CD4-positive, CD25-positive, alpha-beta regulatory T cell (primary cell): ENCODE results near the gene SEPTIN3. TPM values are rescaled to one million over a fixed set of nuclear protein-coding genes. Genes with fewer than 3 reads are reported as not detected.
A peak's percentile ranks its signal among the peaks of the same experiment; 100 is the strongest.

Source experiments
- ATAC-seq, 2 donors: fragments of 150-1000 bp; cut with Tn5 transposase; one replicate each; pipeline ENCODE4 v1.10.0; 2021; ENCODE audit warnings: low read depth in 2 of 2, moderate number of reproducible peaks in 2 of 2, moderate library complexity in 1 of 2
- DNase-seq, 3 donors: peaks; one replicate each; pipeline versions ENCODE4 v3.0.0 to v3.0.0-alpha.2; 2012 to 2022; ENCODE audit warnings: mixed read lengths in 1 of 3
- H3K27ac ChIP-seq: one replicate; pipeline ENCODE4 v1.7.0; 2013; ENCODE audit warnings: mild to moderate bottlenecking, low read length; ENCODE audit not compliant: insufficient read depth, poor library complexity, severe bottlenecking
- H3K27me3 ChIP-seq: one replicate; pipeline ENCODE4 v1.7.0; 2013; ENCODE audit warnings: low read length; ENCODE audit not compliant: control insufficient read depth, insufficient read depth
- H3K36me3 ChIP-seq: one replicate; pipeline ENCODE4 v1.7.0; 2013; ENCODE audit warnings: mild to moderate bottlenecking, low read length, moderate library complexity; ENCODE audit not compliant: control insufficient read depth, insufficient read depth
- H3K4me1 ChIP-seq: 2 replicates; pipeline ENCODE4 v1.7.0; 2013; ENCODE audit warnings: mild to moderate bottlenecking, low read length; ENCODE audit not compliant: insufficient read depth, control insufficient read depth, poor library complexity, severe bottlenecking
- H3K4me3 ChIP-seq: one replicate; pipeline ENCODE4 v1.7.0; 2013; ENCODE audit warnings: low read depth, mild to moderate bottlenecking, low read length, moderate library complexity
- H3K9me3 ChIP-seq, 2 experiments: 1 replicate in 1 of 2; 2 replicates in 1 of 2; pipeline ENCODE4 v1.7.0; 2013; ENCODE audit warnings: low read length in 2 of 2, mild to moderate bottlenecking in 1 of 2, moderate library complexity in 1 of 2; ENCODE audit not compliant: control insufficient read depth in 2 of 2
- H3K27ac Mint-ChIP-seq, 3 donors: one replicate each; pipeline ENCODE4 v1.8.0; 2020 to 2022; ENCODE audit warnings: mild to moderate bottlenecking in 3 of 3, mixed read lengths in 3 of 3, moderate library complexity in 2 of 3
- H3K27me3 Mint-ChIP-seq: one replicate; pipeline ENCODE4 v1.8.0; 2022; ENCODE audit warnings: mild to moderate bottlenecking, mixed read lengths
- H3K36me3 Mint-ChIP-seq: one replicate; pipeline ENCODE4 v1.8.0; 2020; ENCODE audit warnings: mixed read lengths
- H3K4me1 Mint-ChIP-seq, 4 donors: one replicate each; pipeline ENCODE4 v1.8.0; 2020 to 2022; ENCODE audit warnings: mixed read lengths in 4 of 4, mild to moderate bottlenecking in 1 of 4
- H3K4me3 Mint-ChIP-seq, 4 donors: one replicate each; pipeline ENCODE4 v1.8.0; 2020 to 2022; ENCODE audit warnings: mild to moderate bottlenecking in 4 of 4, mixed read lengths in 4 of 4, moderate library complexity in 3 of 4
- H3K9me3 Mint-ChIP-seq, 7 donors: one replicate each; pipeline ENCODE4 v1.8.0; 2020 to 2022; ENCODE audit warnings: mixed read lengths in 7 of 7, mild to moderate bottlenecking in 3 of 7, moderate library complexity in 2 of 7
- polyA plus RNA-seq, 4 donors: library from polyadenylated mRNA; unstranded; fragments of 300-500 nt; fragmentation: Illumina TruSeq; gene quantifications; one replicate each; pipeline ENCODE4 v1.2.3, GENCODE V29; 2021
- total RNA-seq: library from RNA; stranded (reverse); gene quantifications from one replicate; pipeline ENCODE4 v1.2.3, GENCODE V29; 2022

The SEPTIN3 gene
- total and polyA plus RNA-seq, 5 donors from 2014 or later: 0.11 to 0.67 (median 0.44) TPM; not detected in 1

DNA sequence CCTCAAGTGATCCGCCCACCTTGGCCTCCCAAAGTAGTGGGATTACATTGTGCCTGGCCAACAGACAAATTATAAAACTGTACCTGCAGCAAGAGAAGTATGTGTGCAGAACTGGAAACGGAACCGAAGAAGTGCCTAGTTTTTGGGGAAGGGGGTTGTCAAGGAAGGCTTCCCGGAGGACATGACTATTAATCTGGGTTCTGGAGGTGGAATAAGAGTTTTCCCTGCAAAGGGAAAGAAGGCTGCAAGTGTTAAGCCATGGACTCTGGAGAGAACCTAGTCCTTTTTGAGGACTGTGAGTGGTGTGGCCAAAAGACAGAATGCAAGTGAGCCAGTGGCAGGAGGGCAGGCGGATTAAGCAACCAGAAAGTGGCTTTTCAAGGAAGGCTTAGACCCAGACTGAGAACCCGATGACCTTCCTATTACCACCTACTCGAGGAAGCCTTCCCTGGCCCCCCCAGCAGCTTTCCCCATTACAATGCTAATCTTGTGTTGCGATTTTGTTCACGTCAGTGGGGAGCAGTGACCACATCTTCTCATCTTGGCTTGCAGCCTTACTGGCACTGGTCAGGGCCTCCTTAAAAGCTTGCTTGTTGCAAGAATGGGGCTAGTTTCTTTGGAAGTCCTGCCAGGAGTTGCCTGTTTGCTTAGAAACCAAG, 5.7 kb upstream of the SEPTIN3 start:
- Histone ChIP-seq H3K9me3 (no peaks in the 10 kb centered on the region), H3K36me3 (no peaks in the 10 kb centered on the region), H3K27ac (no peak overlapping the region), H3K4me1 (no peaks in the 10 kb centered on the region), H3K27me3 (no peaks in the 10 kb centered on the region), H3K4me3 (no peak overlapping the region)
- ATAC-seq (no peak), DNase-seq (no peak)
- no peak overlapping the region for H3K4me3 Mint-ChIP-seq
- no peaks in the 10 kb centered on the region for H3K9me3 Mint-ChIP-seq
- no peak overlapping the region for H3K27ac Mint-ChIP-seq
- H3K27me3 Mint-ChIP-seq: peaks cover 21% of the 10 kb centered on the region
- H3K4me1 Mint-ChIP-seq: peaks cover 0 to 9% (median 4%) of the 10 kb centered on the region in 4 donors
- no peaks in the 10 kb centered on the region for H3K36me3 Mint-ChIP-seq

DNA sequence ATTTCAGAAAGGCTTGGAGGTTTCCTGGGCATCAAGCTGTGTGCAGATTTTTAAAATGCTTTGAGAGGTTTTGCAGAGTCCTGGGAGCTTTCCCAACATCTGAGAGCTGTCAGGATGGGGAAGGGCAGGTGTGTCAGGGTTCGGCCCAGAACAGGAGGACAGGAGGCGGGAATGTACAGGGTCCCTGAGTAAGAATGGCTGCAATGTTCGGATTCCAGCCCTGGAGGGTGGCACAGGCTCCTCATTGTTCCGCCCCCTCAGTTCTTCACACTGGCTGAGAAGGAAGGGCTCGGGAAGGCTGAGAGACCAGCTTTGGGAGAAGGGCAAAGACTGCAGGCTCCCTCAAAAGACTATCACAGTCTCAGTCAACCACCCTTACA, 5.1 kb upstream of the SEPTIN3 start:
- no peaks in the 10 kb centered on the region for H3K4me1 ChIP-seq
- Mint-ChIP-seq H3K27ac (no peak overlapping the region), H3K4me1 (peaks cover 0 to 9% (median 4%) of the 10 kb centered on the region in 4 donors), H3K9me3 (no peaks in the 10 kb centered on the region), H3K4me3 (no peak overlapping the region), H3K27me3 (peaks cover 25% of the 10 kb centered on the region), H3K36me3 (no peaks in the 10 kb centered on the region)
- H3K27ac ChIP-seq: no peak overlapping the region
- no peak for DNase-seq
- H3K36me3 ChIP-seq: no peaks in the 10 kb centered on the region
- no peak overlapping the region for H3K4me3 ChIP-seq
- no peak for ATAC-seq
- no peaks in the 10 kb centered on the region for H3K27me3 ChIP-seq
- no peaks in the 10 kb centered on the region for H3K9me3 ChIP-seq

DNA sequence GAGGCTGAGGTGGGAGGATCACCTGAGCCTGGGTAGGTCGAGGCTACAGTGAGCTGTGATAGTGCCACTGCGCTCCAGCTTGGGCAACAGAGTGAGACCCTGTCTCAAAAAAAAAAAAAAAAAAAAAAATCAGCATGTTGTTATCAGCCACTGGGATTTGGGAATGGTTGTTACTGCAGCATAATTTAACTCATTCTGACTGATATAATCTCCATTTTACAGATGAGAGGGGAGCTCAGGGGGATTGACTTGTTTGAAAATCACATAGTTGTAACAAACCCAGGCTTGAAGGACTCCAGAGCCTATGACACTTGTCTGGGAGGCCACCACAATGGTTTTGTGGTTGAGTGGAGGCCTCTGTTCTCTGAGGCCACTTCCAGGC, 3.0 kb upstream of the SEPTIN3 start:
- no peak for ATAC-seq
- Histone ChIP-seq H3K36me3 (no peaks in the 10 kb centered on the region), H3K27me3 (no peaks in the 10 kb centered on the region), H3K27ac (no peak overlapping the region), H3K4me3 (no peak overlapping the region), H3K9me3 (no peaks in the 10 kb centered on the region), H3K4me1 (no peaks in the 10 kb centered on the region)
- no peak overlapping the region for H3K4me3 Mint-ChIP-seq
- peaks cover 18% of the 10 kb centered on the region for H3K27me3 Mint-ChIP-seq
- H3K36me3 Mint-ChIP-seq: no peaks in the 10 kb centered on the region
- H3K9me3 Mint-ChIP-seq: no peaks in the 10 kb centered on the region
- H3K4me1 Mint-ChIP-seq: peaks cover 0 to 9% (median 4%) of the 10 kb centered on the region in 4 donors
- peak overlapping the region in 1 of 3 donors; percentile 1 for H3K27ac Mint-ChIP-seq
- no peak for DNase-seq

DNA sequence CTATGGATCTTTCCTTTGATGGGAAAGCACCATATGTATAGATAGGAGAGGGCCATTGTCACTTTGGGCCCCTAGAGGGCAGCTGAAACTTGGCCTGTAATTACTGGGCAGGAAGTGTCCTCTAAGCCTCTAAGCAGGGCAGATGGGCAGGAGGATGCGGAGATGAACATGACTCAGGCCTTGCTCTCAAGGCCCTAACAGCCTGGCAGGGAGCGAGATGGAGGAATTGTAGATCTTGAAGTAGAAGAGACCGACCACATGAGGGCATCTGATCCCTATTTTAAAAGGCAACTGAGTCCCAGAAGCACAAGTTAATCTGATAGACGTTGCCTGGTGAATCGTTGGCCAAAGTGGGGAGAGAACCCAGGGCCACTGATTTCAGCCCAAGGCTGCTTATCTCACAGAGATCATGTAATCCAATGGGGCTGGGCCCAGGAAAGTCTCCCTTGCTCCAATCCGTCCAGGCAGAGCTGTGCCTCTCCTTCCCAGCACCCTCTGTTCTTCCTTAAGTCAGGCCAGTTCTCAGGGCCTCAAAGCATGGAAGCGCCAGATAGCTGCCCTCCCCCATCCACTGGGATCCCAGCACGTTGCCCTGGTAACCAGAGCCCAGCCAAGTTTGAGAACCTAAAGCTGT, 2.5 kb upstream of the SEPTIN3 start:
- peaks cover 0 to 9% (median 4%) of the 10 kb centered on the region in 4 donors for H3K4me1 Mint-ChIP-seq
- no peaks in the 10 kb centered on the region for H3K36me3 Mint-ChIP-seq
- Histone ChIP-seq H3K27me3 (no peaks in the 10 kb centered on the region), H3K27ac (no peak overlapping the region), H3K9me3 (no peaks in the 10 kb centered on the region), H3K4me3 (no peak overlapping the region), H3K36me3 (no peaks in the 10 kb centered on the region), H3K4me1 (no peaks in the 10 kb centered on the region)
- no peak overlapping the region for H3K4me3 Mint-ChIP-seq
- DNase-seq (peak in 2 of 3 donors; percentile 64 to 82), ATAC-seq (peak; percentile 72 to 73)
- no peaks in the 10 kb centered on the region for H3K9me3 Mint-ChIP-seq
- H3K27ac Mint-ChIP-seq: peak overlapping the region in 1 of 3 donors; percentile 1
- H3K27me3 Mint-ChIP-seq: peaks cover 18% of the 10 kb centered on the region

DNA sequence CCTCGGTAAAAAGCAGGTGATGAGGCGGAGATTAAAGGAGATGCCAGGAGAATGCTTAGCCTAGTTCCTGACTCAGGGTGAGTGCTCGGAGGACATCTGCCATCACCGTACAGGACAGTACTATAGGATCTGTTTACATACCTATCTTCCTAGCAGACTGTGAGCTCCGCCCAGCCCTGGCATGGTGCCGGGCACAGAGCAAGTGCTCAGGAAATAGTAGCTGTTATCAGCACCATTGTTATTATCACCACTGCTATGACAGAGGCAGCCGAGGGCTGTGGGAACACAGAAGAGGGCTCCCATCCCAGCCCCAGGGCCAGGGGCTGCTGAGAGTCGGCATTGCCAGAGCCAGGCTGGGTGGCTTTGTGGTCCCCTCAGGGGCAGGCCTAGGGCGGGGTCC, 642 bp upstream of the SEPTIN3 start:
- no peaks in the 10 kb centered on the region for H3K9me3 Mint-ChIP-seq
- H3K27ac Mint-ChIP-seq: no peak overlapping the region
- H3K4me1 Mint-ChIP-seq: peaks cover 0 to 9% (median 4%) of the 10 kb centered on the region in 4 donors

DNA sequence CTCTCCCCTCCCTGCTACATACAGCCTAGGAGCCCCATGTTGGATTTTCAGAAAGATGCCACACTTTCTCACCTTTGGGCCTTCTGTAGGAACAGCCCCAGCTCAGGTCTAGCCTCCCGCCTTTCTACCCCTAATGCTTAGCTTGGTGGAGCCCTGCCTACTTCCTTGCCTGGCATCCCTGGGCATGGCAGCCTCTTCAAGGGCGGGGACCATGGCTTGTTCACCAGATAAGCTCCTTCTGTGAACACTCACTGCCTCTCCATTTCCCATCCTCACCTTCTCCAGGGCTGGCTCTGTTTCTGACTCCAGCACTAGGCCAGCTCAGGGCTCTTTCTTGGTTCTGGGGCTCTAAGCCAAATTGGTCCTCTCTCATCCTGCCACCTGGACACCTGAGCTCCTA, 1.4 kb downstream of the SEPTIN3 start:
- Mint-ChIP-seq H3K27ac (peak overlapping the region in 1 of 3 donors; percentile 87), H3K4me3 (no peak overlapping the region), H3K9me3 (no peaks in the 10 kb centered on the region), H3K36me3 (no peaks in the 10 kb centered on the region), H3K27me3 (peaks cover 35% of the 10 kb centered on the region), H3K4me1 (peaks cover 0 to 10% (median 6%) of the 10 kb centered on the region in 4 donors)
- DNase-seq (no peak), ATAC-seq (no peak)
- no peaks in the 10 kb centered on the region for H3K9me3 ChIP-seq
- no peaks in the 10 kb centered on the region for H3K4me1 ChIP-seq
- no peak overlapping the region for H3K27ac ChIP-seq
- H3K4me3 ChIP-seq: no peak overlapping the region
- H3K27me3 ChIP-seq: peaks cover under 1% of the 10 kb centered on the region
- no peaks in the 10 kb centered on the region for H3K36me3 ChIP-seq

More for the DNA sequence above, 642 bp upstream of the SEPTIN3 start:
- ATAC-seq (no peak), DNase-seq (no peak)
- H3K27me3 ChIP-seq: no peaks in the 10 kb centered on the region
- no peaks in the 10 kb centered on the region for H3K9me3 ChIP-seq
- no peak overlapping the region for H3K4me3 ChIP-seq
- peak overlapping the region in 2 of 4 donors; percentile 16 to 53 for H3K4me3 Mint-ChIP-seq
- no peaks in the 10 kb centered on the region for H3K4me1 ChIP-seq
- no peaks in the 10 kb centered on the region for H3K36me3 ChIP-seq
- H3K27ac ChIP-seq: no peak overlapping the region
- H3K36me3 Mint-ChIP-seq: no peaks in the 10 kb centered on the region
- peaks cover 23% of the 10 kb centered on the region for H3K27me3 Mint-ChIP-seq

DNA sequence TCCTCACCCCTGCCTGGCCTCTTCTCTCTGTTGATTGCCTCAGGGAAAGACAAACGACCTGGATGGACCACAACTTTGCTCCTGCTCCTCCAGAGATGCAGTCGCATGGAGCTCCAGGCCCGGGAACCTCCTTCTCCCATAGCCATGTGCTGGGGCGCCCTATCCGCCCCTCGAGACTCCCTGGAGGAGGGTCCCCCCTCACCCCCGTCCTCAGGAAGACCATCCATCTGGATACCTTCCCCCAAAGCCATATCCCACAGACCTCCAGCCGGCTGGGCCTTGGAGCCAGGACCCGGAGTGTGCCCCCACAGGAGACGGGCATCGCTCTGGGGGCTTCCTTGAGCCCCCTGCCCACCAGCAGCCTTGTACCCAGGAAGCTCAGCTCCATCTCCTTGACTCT, 2.2 kb downstream of the SEPTIN3 start:
- peaks cover 5% of the 10 kb centered on the region for H3K4me1 ChIP-seq
- H3K27ac Mint-ChIP-seq: no peak overlapping the region
- no peak overlapping the region for H3K27ac ChIP-seq
- no peak for ATAC-seq
- H3K36me3 Mint-ChIP-seq: no peaks in the 10 kb centered on the region
- no peak for DNase-seq
- H3K4me1 Mint-ChIP-seq: peaks cover 0 to 16% (median 9%) of the 10 kb centered on the region in 4 donors
- peaks cover 3% of the 10 kb centered on the region for H3K27me3 ChIP-seq
- no peaks in the 10 kb centered on the region for H3K9me3 Mint-ChIP-seq
- no peaks in the 10 kb centered on the region for H3K9me3 ChIP-seq
- H3K27me3 Mint-ChIP-seq: peaks cover 39% of the 10 kb centered on the region
- H3K4me3 ChIP-seq: no peak overlapping the region
- H3K4me3 Mint-ChIP-seq: no peak overlapping the region
- H3K36me3 ChIP-seq: no peaks in the 10 kb centered on the region
